ENCODE measurements around the gene PHF2.

PHF2 gene

DNA sequence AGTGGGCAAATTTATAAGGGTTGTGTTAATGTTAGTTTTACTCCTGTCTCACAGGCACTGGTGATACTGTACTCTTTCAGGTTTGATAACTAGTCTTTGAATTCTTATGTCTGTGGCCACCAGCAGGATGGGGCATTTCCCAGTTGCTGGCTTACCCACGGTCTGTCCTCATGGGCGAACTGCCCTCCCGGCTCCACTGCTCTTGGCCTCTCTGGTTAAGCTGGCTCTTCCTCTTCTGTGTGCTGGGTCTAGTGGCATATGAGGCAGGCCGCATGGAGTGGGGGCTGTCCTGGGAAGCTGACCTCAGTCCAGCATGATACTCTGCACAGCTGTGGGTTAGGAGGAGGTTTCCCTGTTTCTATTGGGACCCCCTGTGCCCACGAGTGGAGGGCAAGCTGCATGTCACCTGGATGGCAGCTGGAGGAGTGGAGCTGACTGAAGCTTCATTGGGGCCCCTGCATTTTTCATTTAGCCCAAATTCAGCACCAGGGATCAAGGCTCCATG is 19.5 kb downstream of the PHF2 start:
- no peak for TF ChIP-seq POLR2AphosphoS5 (IDR thresholded peaks at IDR 0.05; ENCODE audit: low read depth)
- TF ChIP-seq GABPA (IDR thresholded peaks at IDR 0.05; ENCODE audit: low read depth) = no peak
- no peak for TF ChIP-seq SPI1 (IDR thresholded peaks at IDR 0.05; ENCODE audit: borderline replicate concordance, low read depth)
- TF ChIP-seq, protein P1, sequence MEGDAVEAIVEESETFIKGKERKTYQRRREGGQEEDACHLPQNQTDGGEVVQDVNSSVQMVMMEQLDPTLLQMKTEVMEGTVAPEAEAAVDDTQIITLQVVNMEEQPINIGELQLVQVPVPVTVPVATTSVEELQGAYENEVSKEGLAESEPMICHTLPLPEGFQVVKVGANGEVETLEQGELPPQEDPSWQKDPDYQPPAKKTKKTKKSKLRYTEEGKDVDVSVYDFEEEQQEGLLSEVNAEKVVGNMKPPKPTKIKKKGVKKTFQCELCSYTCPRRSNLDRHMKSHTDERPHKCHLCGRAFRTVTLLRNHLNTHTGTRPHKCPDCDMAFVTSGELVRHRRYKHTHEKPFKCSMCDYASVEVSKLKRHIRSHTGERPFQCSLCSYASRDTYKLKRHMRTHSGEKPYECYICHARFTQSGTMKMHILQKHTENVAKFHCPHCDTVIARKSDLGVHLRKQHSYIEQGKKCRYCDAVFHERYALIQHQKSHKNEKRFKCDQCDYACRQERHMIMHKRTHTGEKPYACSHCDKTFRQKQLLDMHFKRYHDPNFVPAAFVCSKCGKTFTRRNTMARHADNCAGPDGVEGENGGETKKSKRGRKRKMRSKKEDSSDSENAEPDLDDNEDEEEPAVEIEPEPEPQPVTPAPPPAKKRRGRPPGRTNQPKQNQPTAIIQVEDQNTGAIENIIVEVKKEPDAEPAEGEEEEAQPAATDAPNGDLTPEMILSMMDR (IDR thresholded peaks at IDR 0.05; ENCODE audit: insufficient read depth, low read length) = no peak
- TF ChIP-seq, protein P2, sequence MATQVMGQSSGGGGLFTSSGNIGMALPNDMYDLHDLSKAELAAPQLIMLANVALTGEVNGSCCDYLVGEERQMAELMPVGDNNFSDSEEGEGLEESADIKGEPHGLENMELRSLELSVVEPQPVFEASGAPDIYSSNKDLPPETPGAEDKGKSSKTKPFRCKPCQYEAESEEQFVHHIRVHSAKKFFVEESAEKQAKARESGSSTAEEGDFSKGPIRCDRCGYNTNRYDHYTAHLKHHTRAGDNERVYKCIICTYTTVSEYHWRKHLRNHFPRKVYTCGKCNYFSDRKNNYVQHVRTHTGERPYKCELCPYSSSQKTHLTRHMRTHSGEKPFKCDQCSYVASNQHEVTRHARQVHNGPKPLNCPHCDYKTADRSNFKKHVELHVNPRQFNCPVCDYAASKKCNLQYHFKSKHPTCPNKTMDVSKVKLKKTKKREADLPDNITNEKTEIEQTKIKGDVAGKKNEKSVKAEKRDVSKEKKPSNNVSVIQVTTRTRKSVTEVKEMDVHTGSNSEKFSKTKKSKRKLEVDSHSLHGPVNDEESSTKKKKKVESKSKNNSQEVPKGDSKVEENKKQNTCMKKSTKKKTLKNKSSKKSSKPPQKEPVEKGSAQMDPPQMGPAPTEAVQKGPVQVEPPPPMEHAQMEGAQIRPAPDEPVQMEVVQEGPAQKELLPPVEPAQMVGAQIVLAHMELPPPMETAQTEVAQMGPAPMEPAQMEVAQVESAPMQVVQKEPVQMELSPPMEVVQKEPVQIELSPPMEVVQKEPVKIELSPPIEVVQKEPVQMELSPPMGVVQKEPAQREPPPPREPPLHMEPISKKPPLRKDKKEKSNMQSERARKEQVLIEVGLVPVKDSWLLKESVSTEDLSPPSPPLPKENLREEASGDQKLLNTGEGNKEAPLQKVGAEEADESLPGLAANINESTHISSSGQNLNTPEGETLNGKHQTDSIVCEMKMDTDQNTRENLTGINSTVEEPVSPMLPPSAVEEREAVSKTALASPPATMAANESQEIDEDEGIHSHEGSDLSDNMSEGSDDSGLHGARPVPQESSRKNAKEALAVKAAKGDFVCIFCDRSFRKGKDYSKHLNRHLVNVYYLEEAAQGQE (IDR thresholded peaks at IDR 0.05; ENCODE audit: insufficient replicate concordance, low read depth) = no peak
- Histone ChIP-seq H3K4me3 (replicated peaks; ENCODE audit: insufficient read depth, low read length) (no peak overlapping the region), H3K27me3 (ENCODE audit: insufficient read depth, poor library complexity, severe bottlenecking) (no peaks in the 10 kb centered on the region), H3K27ac (replicated peaks) (no peak overlapping the region)
- no peak for DNase-seq (ENCODE audit: low read depth in 1 of 2, low spot score in 1 of 2)

DNA sequence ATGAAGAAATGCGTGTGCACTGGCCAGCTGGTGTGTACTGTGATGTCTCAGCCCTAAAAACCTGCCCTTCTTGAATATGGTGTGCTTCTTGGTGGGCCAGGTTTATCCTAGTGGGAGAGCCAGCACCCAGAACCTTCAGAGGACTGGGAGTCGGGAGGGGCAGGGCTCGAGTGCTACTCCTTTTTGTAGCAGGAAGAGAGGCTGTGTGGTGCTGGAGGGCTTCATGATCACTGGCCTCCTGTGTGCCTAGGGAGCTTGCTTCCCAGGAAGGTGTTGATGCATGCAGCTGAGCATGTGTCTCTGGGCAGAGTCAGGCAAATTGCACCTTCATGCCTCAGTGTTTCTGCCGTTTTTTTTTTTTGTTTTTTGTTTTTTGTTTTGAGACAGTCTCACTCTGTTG is 20.0 kb downstream of the PHF2 start:
- TF ChIP-seq POLR2AphosphoS5 (IDR thresholded peaks at IDR 0.05; ENCODE audit: low read depth) = no peak
- no peak for DNase-seq (ENCODE audit: low read depth in 1 of 2, low spot score in 1 of 2)
- no peak overlapping the region for H3K27ac ChIP-seq (replicated peaks)
- no peaks in the 10 kb centered on the region for H3K27me3 ChIP-seq (ENCODE audit: insufficient read depth, poor library complexity, severe bottlenecking)
- H3K4me3 ChIP-seq (replicated peaks; ENCODE audit: insufficient read depth, low read length) = no peak overlapping the region

DNA sequence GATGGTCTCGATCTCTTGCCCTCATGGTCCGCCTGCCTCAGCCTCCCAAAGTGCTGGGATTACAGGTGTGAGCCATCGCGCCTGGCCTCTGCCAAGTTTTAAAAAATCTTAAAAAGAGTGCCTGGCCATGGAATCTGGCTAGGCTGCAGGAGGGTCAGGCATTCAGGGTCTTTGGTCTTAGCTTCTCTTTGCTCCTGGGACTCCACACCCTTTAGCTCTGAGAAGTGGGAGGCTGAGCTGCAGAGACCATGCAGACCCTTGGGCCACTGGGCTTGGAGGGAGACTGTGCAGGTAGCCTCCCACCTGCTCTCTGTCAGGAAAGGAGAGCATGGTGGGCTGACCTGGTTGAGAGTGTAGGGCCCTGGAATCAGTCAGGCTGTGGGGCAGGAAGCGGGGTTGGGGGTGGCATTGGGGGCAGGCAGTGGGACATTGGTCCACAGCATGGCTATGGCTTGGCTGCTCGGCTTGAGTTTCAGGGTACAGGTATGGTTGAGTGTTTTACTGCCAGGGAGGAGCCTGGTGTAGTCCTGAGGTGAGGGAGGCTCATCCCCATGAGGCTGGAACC is 20.8 kb downstream of the PHF2 start:
- Histone ChIP-seq H3K27me3 (ENCODE audit: insufficient read depth, poor library complexity, severe bottlenecking) (no peaks in the 10 kb centered on the region), H3K4me3 (replicated peaks; ENCODE audit: insufficient read depth, low read length) (no peak overlapping the region), H3K27ac (replicated peaks) (no peak overlapping the region)
- no peak for TF ChIP-seq GABPA (IDR thresholded peaks at IDR 0.05; ENCODE audit: low read depth)
- TF ChIP-seq, protein P1 (IDR thresholded peaks at IDR 0.05; ENCODE audit: insufficient read depth, low read length) = no peak
- no peak for TF ChIP-seq POLR2AphosphoS5 (IDR thresholded peaks at IDR 0.05; ENCODE audit: low read depth)
- TF ChIP-seq, protein P2 (IDR thresholded peaks at IDR 0.05; ENCODE audit: insufficient replicate concordance, low read depth) = no peak
- TF ChIP-seq SPI1 (IDR thresholded peaks at IDR 0.05; ENCODE audit: borderline replicate concordance, low read depth) = no peak
- DNase-seq (ENCODE audit: low read depth in 1 of 2, low spot score in 1 of 2) = no peak

DNA sequence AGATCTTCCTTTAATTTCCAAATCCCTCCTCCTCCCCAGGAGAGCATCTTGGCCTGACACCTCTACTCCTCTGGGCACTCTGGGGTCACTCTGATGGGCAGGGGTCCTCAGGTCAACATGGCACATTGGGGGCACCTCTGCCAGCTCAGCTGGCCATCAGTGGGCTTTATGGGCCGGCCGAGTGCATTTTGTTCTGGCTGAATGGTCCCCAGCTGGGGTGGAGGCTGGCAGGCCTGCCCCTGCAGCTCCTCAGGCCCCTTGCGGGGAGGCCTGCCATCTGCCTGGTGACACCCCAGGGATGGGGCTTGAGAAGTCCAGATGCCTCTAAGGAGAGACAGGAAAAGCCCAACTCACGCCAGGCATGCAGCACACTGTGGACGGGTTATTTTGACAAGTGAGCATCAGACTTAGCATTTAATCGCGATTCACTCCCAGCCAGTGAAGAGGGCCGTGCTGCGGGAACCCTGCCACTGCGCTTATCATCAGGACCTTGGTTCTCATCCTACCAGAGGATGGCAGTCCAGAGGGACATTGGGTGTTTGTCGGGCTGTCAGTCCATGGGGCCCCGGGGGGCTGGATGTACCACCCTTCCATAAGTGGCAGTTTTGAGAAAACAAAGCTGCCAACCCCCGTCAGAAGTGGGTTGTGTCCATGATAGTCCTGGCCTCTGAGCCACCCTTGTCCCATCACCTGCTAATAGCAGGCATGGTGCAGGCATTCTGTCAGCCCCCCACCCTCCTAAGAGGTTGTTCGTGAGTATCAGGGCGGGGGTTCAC is 21.7 kb downstream of the PHF2 start:
- TF ChIP-seq SPI1 (IDR thresholded peaks at IDR 0.05; ENCODE audit: borderline replicate concordance, low read depth) (no peak), POLR2AphosphoS5 (IDR thresholded peaks at IDR 0.05; ENCODE audit: low read depth) (no peak), GABPA (IDR thresholded peaks at IDR 0.05; ENCODE audit: low read depth) (no peak)
- TF ChIP-seq, protein P2 (IDR thresholded peaks at IDR 0.05; ENCODE audit: insufficient replicate concordance, low read depth) = no peak
- TF ChIP-seq, protein P1 (IDR thresholded peaks at IDR 0.05; ENCODE audit: insufficient read depth, low read length) = no peak
- Histone ChIP-seq H3K27me3 (ENCODE audit: insufficient read depth, poor library complexity, severe bottlenecking) (no peaks in the 10 kb centered on the region), H3K4me3 (replicated peaks; ENCODE audit: insufficient read depth, low read length) (no peak overlapping the region), H3K27ac (replicated peaks) (no peak overlapping the region)
- no peak for DNase-seq (ENCODE audit: low read depth in 1 of 2, low spot score in 1 of 2)
